HG03097 (cell line): ENCODE data around the gene CAV3.

ENCODE experiments used
- ATAC-seq: cut with Tn5 transposase; IDR thresholded peaks from one replicate; pipeline ENCODE4 v1.9.1; 2021; ENCODE audit not compliant: unreplicated experiment, low FRiP score

The CAV3 gene

DNA sequence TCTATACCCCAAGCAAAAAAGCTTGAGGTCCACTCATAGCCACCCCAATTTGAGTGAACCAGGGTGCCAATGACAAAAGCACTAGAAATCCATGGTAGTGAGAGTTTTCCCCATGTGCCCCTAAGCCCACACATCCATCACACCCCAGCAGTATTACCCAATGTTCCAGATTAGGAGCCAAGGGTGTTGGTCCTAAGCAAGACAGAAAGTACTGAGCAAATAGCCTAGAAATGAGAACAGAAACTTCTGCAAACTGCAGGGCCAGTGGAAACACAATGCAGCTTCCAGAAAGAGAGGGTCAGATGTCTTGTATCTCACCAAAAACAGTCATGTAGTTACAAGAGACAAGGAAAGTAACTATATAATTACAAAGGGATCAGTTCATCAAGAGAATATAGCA, 46.7 kb downstream of the CAV3 start:
- ATAC-seq: no peak

- no peak for ATAC-seq
These were observed 51.3 kb downstream of the CAV3 start for GRCh38 chr3:8784676-8785435.

DNA sequence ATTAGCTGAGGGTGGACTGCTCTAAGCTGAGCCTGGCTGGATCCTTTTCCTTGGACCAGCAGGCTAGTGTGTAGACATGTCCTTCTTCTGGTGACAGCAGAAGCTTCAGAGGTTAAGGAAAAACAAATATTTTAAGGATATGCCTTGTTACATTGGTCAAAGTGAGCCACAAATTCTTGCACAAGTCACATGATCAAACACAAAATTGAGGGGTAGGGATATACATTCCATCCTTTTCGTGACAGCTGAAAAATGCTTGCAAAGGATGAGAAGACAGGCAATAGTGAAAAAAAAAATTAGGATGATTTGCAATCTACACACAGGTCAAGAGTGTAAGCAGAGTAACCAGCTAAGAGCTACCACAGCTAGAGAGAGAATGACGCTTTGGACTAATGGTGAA, 56.9 kb downstream of the CAV3 start:
- ATAC-seq: no peak

DNA sequence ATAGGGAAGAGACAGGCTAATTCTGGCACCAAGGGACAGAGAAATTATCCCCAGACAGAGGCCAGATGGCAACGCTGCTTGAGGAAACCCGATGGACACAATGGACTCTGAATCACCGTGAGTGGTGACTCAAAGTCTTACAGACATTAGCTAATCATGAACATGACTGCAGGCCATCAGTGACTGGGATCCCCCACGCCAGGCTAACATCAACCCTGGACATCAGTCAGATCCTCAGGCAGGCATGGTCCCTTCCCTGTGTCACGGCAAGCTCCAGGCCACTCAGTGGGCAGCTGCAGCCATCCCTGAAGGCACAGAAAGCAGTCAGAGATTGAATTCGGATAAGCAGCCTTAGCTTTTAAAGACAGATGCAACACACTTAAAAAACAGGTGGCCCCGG, 59.6 kb downstream of the CAV3 start:
- no peak for ATAC-seq

- no peak for ATAC-seq
These were observed 60.6 kb downstream of the CAV3 start for GRCh38 chr3:8794247-8794646.
